OCI-LY3 (cell line): ENCODE data around the gene SPAG6.

Experiments used
- CTCF ChIP-seq: fragments of 200-600, 300-600 bp; sonication (generic); IDR thresholded peaks from 2 replicates; pipeline ENCODE4 v1.5.1; 2014; ENCODE audit warnings: antibody characterized with exemption, low read length, low read depth
- EZH2phosphoT487 ChIP-seq: fragments of 200-600 bp; shearing (Covaris generic); IDR thresholded peaks from 2 replicates; pipeline ENCODE4 v1.6.1; 2018; ENCODE audit warnings: antibody characterized with exemption, mixed run types, low read depth

GRCh38 chr10:22335173-22335933, 9.9 kb upstream of the SPAG6 start:
- no peak for TF ChIP-seq CTCF
- no peak for TF ChIP-seq EZH2phosphoT487
